Adrenal gland (tissue), 12 donors: ENCODE data around the gene STIP1. TPM values are rescaled to one million over a fixed set of nuclear protein-coding genes. Genes with fewer than 3 reads are reported as not detected.

ENCODE experiments used
- DNase-seq, 7 donors: peaks; one replicate each; pipeline ENCODE4 v3.0.0-alpha.2; 2019 to 2020
- H3K27ac ChIP-seq, 5 donors: fragments of 200-600 bp; sonication (generic) in 4 of 5; 1 replicate in 3 of 5; 2 replicates in 2 of 5; pipeline versions ENCODE4 v1.5.1 to v1.8.0; 2016 to 2020; ENCODE audit warnings: mild to moderate bottlenecking in 1 of 5
- H3K27me3 ChIP-seq: fragments of 200-600 bp; 2 replicates; pipeline ENCODE4 v1.8.0; 2021
- H3K36me3 ChIP-seq, 2 donors: fragments of 200-600 bp; replicated peaks in 1 of 2; 1 replicate in 1 of 2; 2 replicates in 1 of 2; pipeline versions ENCODE4 v1.5.1 to v1.8.0; 2018 to 2022
- H3K4me1 ChIP-seq, 2 donors: fragments of 200-600 bp; replicated peaks in 1 of 2; 1 replicate in 1 of 2; 2 replicates in 1 of 2; pipeline versions ENCODE4 v1.5.1 to v1.8.0; 2018 to 2021
- H3K4me3 ChIP-seq, 4 donors: fragments of 200-600 bp; sonication (generic) in 3 of 4; one replicate each; pipeline ENCODE4 v1.5.1; 2016 to 2018
- H3K9me3 ChIP-seq, 3 donors: fragments of 200-600 bp; sonication (generic) in 1 of 3; replicated peaks in 1 of 3; 1 replicate in 2 of 3; 2 replicates in 1 of 3; pipeline versions ENCODE4 v1.5.1 to v1.8.0; 2016 to 2021
- POLR2A ChIP-seq, 2 donors: fragments of 450-650 bp; IDR thresholded peaks; one replicate each; pipeline ENCODE4 v1.6.1; 2017; ENCODE audit warnings: antibody characterized with exemption in 2 of 2, mild to moderate bottlenecking in 2 of 2, moderate library complexity in 1 of 2
- WGBS, 4 donors: extraction: QIAGEN DNeasy Blood & Tissue Kit in 2 of 4; methylation state at CpG; one replicate each; pipeline versions ENCODE4 v1.1.5 to v1.1.7; 2013 to 2017; 5-methylcytosine and 5-hydroxymethylcytosine counted together
- intact Hi-C, 2 donors: fragments of 100-400 bp; cut with DNase I; formaldehyde crosslinking; loops; one replicate each; pipeline versions ENCODE4 v1.14.1 to v1.15.0; 2022 to 2023
- polyA plus RNA-seq, 3 donors: library from polyadenylated mRNA; stranded (reverse); fragments of 200-250 nt in 2 of 3; fragments of 350-450 nt in 1 of 3; fragmentation: Illumina TruSeq in 1 of 3; extraction: RNeasy Lipid Tissue Mini Kit (QIAGEN cat#74804) in 1 of 3; gene quantifications; one replicate each; pipeline ENCODE4 v1.2.3, GENCODE V29; 2013 to 2014
- total RNA-seq, 9 donors: library from RNA; depleted of rRNA in 4 of 9; stranded (reverse); fragments of >200 nt in 4 of 9; fragments of 120-200 nt in 1 of 9; fragmentation: NEBNext Ultra II Directional in 1 of 9; extraction: Animal tissue kit (Norgen Biotek cat#: 25700) in 1 of 9; gene quantifications; one replicate each; pipeline versions ENCODE4 v1.1.0 to v1.2.4, GENCODE V29; 2013 to 2023
- TF ChIP-seq, protein P1 (sequence below), 6 experiments: fragments of 450-650 bp in 4 of 6; fragments of 200-600 bp in 2 of 6; sonication (generic) in 1 of 6; IDR thresholded peaks; 1 replicate in 5 of 6; 2 replicates in 1 of 6; pipeline versions ENCODE4 v1.5.1 to v1.8.0; 2016 to 2021; ENCODE audit warnings: antibody characterized with exemption in 6 of 6, mild to moderate bottlenecking in 2 of 6, moderate library complexity in 1 of 6
- donor health status: healthy with polysubstance abuse.
- donor health status: Bipolar disorder and iron deficiency.
- donor health status: DM: yes; HTN: yes; CAD: no.
- donor health status: DM: no; HTN: no; CAD: no.
- donor health status: DM: no; HTN: no; CAD: no.
- donor health status: DM: yes; HTN: yes; CAD: no.

The STIP1 gene
- total and polyA plus RNA-seq, 12 donors = 82.1 to 523 (median 183) TPM

DNA sequence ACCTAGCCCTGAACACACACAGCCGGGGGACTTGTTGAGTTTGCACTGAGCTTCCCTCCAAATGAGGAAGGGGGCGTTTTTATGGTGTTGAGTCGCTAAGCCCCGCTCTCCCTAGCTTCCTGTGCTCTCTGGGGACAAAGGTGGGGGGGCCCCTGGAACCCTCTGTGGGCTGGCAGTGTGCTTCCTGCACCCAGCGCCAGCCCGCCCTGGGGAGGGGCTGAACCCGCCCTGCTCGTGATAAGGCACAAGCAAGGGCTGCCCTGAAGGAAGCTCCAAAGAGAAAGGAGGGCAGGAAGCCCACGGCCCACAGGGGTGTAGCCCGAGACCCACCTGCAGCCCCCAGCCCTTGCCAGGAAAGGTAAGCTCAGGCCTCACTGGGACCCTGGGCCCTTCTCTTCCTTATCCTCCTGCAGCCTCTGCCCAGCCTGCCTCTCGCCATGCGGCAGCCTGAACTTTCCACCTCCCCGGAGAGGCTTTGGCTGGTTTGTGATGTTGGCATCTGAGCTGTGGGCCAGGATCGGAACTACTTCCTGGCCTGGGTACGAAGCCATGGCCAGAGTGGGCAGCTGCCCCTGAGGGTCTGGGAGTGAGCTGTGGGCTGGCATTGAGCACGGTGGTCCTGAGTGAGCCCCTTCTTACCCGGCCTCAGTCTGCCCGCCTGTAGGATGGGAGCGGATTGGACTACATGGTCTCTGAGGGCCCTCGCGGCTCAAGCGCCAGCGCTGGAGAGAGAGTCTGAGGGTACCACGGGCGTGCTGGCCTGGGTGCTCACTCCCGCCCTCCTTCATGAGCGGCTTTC, 20.7 kb downstream of the STIP1 start, which contains the start of gene FERMT3:
Gene FERMT3, plus strand, starts transcription at position 265 of the 799 bp plus-strand sequence. CDS start 644 bp downstream, outside the sequence.
- Histone ChIP-seq H3K27me3 (no peaks in the 10 kb centered on the region), H3K27ac (peak within 1 kb of the TSS in 4 of 5 donors; percentile 67 to 88 (median 80)), H3K4me1 (peaks cover 8 to 24% of the 10 kb centered on the region in 2 donors), H3K9me3 (no peaks in the 10 kb centered on the region), H3K4me3 (peak within 1 kb of the TSS in 1 of 4 donors; percentile 48), H3K36me3 (peaks cover 0 to 26% of the 10 kb centered on the region in 2 donors)
- peak in 4 of 7 donors; percentile 59 to 74 (median 67) for DNase-seq
- intact Hi-C loops = loop anchor here in 1 of 2 donors (5.0 kb wide), 1 partner anchor 91 kb away; no protein-coding TSS in a partner anchor
- 63 to 77% (median 68%) methylated on average over 14 to 27 of the region's 27 CpGs for WGBS, 4 donors
- TF ChIP-seq POLR2A (IDR thresholded peaks at IDR 0.05) = peak in 1 of 2 donors; percentile 12
- TF ChIP-seq, protein P1, sequence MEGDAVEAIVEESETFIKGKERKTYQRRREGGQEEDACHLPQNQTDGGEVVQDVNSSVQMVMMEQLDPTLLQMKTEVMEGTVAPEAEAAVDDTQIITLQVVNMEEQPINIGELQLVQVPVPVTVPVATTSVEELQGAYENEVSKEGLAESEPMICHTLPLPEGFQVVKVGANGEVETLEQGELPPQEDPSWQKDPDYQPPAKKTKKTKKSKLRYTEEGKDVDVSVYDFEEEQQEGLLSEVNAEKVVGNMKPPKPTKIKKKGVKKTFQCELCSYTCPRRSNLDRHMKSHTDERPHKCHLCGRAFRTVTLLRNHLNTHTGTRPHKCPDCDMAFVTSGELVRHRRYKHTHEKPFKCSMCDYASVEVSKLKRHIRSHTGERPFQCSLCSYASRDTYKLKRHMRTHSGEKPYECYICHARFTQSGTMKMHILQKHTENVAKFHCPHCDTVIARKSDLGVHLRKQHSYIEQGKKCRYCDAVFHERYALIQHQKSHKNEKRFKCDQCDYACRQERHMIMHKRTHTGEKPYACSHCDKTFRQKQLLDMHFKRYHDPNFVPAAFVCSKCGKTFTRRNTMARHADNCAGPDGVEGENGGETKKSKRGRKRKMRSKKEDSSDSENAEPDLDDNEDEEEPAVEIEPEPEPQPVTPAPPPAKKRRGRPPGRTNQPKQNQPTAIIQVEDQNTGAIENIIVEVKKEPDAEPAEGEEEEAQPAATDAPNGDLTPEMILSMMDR (IDR thresholded peaks at IDR 0.05) = no peak

DNA sequence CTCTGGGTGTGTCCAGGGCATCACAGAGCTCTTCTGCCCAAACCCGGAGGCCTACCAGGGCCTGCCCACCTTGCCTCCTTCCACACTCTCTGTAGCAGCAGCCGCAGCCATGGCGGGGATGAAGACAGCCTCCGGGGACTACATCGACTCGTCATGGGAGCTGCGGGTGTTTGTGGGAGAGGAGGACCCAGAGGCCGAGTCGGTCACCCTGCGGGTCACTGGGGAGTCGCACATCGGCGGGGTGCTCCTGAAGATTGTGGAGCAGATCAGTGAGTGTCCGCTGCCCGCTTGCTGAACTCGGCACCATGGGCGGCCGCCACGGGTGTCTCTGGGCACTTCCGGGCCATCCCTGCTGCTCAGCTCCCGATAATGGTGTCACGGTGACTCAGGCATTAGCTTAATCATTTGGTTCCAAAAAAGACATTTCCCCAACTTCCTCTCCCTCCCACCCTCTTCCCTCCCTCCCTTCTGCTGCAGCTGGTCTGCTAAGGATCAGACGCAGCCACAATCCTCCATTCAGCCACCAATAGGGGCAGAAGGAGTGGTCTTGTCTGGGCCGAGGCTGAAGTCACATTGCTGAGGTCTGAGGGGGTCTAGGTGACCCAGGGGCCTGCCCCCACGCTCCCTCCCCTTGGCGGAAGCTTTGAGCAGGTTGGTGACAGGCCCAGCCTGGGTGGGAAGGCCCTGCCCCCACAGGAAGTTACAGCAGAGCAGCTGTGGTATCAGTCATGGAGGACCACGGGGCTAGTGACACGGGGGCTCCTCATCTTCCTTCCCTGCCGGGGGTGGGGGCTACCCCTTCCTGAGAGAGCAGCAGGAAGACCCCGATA, 21.5 kb downstream of the STIP1 start:
- 23 to 47% (median 40%) methylated on average over 8 to 30 of the region's 30 CpGs for WGBS, 4 donors
- peak in 6 of 7 donors; percentile 61 to 81 (median 64) for DNase-seq

DNA sequence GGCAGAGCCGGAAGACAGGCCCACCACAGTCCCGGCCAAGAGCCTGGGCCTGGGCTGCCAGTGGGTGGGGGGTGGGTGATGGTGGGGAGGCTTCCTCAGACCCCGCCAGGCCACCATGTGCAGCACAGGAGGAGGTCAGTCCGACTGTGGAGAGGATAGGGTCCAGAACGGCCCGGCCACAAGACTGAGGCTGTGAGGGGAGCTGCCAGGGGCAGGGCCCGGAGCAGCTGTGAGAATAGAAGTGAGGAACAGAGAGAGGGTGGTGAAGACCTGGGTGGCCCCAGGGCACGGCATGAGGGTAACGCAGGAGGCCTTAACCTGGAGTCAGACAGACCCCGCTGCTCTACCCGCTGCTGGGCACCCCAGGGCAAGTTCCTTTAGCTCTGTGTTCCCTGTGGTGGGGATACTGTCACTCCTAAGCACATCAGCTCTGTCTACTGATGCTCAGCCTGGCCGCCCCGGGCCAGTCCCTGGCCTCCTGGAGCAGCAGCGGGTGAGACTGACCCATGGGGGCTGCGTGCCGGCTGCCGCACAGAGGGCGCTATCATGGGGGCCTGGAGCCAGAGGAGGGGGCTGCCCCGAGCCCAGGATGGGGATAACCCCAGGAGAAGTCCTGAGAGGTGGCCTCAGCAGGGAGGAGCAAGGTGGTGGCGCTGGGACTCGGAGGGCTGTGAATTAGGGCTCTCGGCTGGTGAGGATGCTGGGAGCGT, 22.3 kb downstream of the STIP1 start:
- Histone ChIP-seq H3K4me1 (peaks cover 8 to 24% of the 10 kb centered on the region in 2 donors), H3K4me3 (peak overlapping the region in 1 of 4 donors; percentile 48), H3K36me3 (peaks cover 0 to 10% of the 10 kb centered on the region in 2 donors), H3K9me3 (no peaks in the 10 kb centered on the region), H3K27me3 (no peaks in the 10 kb centered on the region), H3K27ac (peak overlapping the region in 4 of 5 donors; percentile 67 to 88 (median 80))
- peak in 1 of 7 donors; percentile 12 for DNase-seq
- TF ChIP-seq POLR2A (IDR thresholded peaks at IDR 0.05) = no peak
- TF ChIP-seq, protein P1 (IDR thresholded peaks at IDR 0.05) = no peak
- intact Hi-C loops = loop anchor here in 1 of 2 donors (5.0 kb wide), 1 partner anchor 89 kb away; no protein-coding TSS in a partner anchor
- 74 to 86% (median 79%) methylated on average over 15 to 23 of the region's 23 CpGs for WGBS, 4 donors

More for the DNA sequence above, 21.5 kb downstream of the STIP1 start:
- intact Hi-C loops = loop anchor here in 1 of 2 donors (5.0 kb wide), 1 partner anchor 90 kb away; no protein-coding TSS in a partner anchor
- H3K36me3 ChIP-seq = peaks cover 0 to 18% of the 10 kb centered on the region in 2 donors
- H3K27me3 ChIP-seq = no peaks in the 10 kb centered on the region
- no peaks in the 10 kb centered on the region for H3K9me3 ChIP-seq
- H3K27ac ChIP-seq = peak overlapping the region in 4 of 5 donors; percentile 67 to 88 (median 80)
- H3K4me3 ChIP-seq = peak overlapping the region in 1 of 4 donors; percentile 48
- H3K4me1 ChIP-seq = peaks cover 8 to 24% of the 10 kb centered on the region in 2 donors
- TF ChIP-seq, protein P1 (IDR thresholded peaks at IDR 0.05) = peak in 1 of 6 experiments; percentile 8
- TF ChIP-seq POLR2A (IDR thresholded peaks at IDR 0.05) = peak in 1 of 2 donors; percentile 28
